HL-60/S4 (cell line): Measurements from ENCODE around the gene NDFIP2.

Source experiments
- in situ Hi-C: fragments of 300-500 bp; cut with MboI; formaldehyde crosslinking; loops from 2 replicates; pipeline ENCODE4 v1.14.3; 2022; ENCODE audit warnings: low sequenced_read_pairs

Gene NDFIP2

GRCh38 chr13:79492313-79492798 lies 11.4 kb downstream of the NDFIP2 start:
- in situ Hi-C loops: no loop called here

GRCh38 chr13:79492918-79493594 lies 12.1 kb downstream of the NDFIP2 start:
- in situ Hi-C loops: no loop called here

- in situ Hi-C loops: no loop called here
These were observed 15.2 kb downstream of the NDFIP2 start for GRCh38 chr13:79496188-79496587.

GRCh38 chr13:79497064-79497463 lies 16.1 kb downstream of the NDFIP2 start:
- in situ Hi-C loops: no loop called here

- in situ Hi-C loops: no loop called here
These were observed 16.9 kb downstream of the NDFIP2 start for GRCh38 chr13:79497852-79498251.

- in situ Hi-C loops: no loop called here
These were observed 19.9 kb downstream of the NDFIP2 start for GRCh38 chr13:79500829-79501228.

- in situ Hi-C loops: no loop called here
These were observed 20.7 kb downstream of the NDFIP2 start for GRCh38 chr13:79501538-79502232.

- in situ Hi-C loops: no loop called here
These were observed 22.0 kb downstream of the NDFIP2 start for GRCh38 chr13:79502859-79503468.

- in situ Hi-C loops: no loop called here
These were observed 22.6 kb downstream of the NDFIP2 start for GRCh38 chr13:79503473-79504017.

- in situ Hi-C loops: no loop called here
These were observed 27.4 kb downstream of the NDFIP2 start for GRCh38 chr13:79508224-79508961.

- in situ Hi-C loops: no loop called here
These were observed 30.7 kb downstream of the NDFIP2 start for GRCh38 chr13:79511611-79512010.

GRCh38 chr13:79512950-79513349 lies 32.0 kb downstream of the NDFIP2 start:
- in situ Hi-C loops: no loop called here

- in situ Hi-C loops: no loop called here
These were observed 35.6 kb downstream of the NDFIP2 start for GRCh38 chr13:79516595-79516994.

GRCh38 chr13:79519255-79519654 lies 38.3 kb downstream of the NDFIP2 start:
- in situ Hi-C loops: no loop called here

GRCh38 chr13:79522583-79522982 lies 41.6 kb downstream of the NDFIP2 start:
- in situ Hi-C loops: no loop called here

GRCh38 chr13:79525064-79525857 lies 44.3 kb downstream of the NDFIP2 start:
- in situ Hi-C loops: no loop called here

- in situ Hi-C loops: no loop called here
These were observed 46.7 kb downstream of the NDFIP2 start for GRCh38 chr13:79527698-79528097.

GRCh38 chr13:79528356-79528755 lies 47.4 kb downstream of the NDFIP2 start:
- in situ Hi-C loops: no loop called here

GRCh38 chr13:79528759-79529191 lies 47.8 kb downstream of the NDFIP2 start:
- in situ Hi-C loops: no loop called here

- in situ Hi-C loops: no loop called here
These were observed 48.9 kb downstream of the NDFIP2 start for GRCh38 chr13:79529817-79530216.
